Subcutaneous abdominal adipose tissue (tissue), 5 donors: ENCODE results near the gene TTLL11.

Source experiments
- H3K27ac ChIP-seq: one replicate; pipeline ENCODE4 v1.7.0; 2013; ENCODE audit warnings: low read depth, mild to moderate bottlenecking, inconsistent platforms, low read length, moderate library complexity
- H3K27me3 ChIP-seq, 5 donors: one replicate each; pipeline ENCODE4 v1.7.0; 2013; ENCODE audit warnings: low read length in 5 of 5, inconsistent platforms in 1 of 5; ENCODE audit not compliant: control insufficient read depth in 5 of 5, insufficient read depth in 4 of 5
- H3K36me3 ChIP-seq, 5 donors: one replicate each; pipeline ENCODE4 v1.7.0; 2013; ENCODE audit warnings: low read length in 5 of 5; ENCODE audit not compliant: control insufficient read depth in 5 of 5, insufficient read depth in 5 of 5
- H3K4me1 ChIP-seq, 5 donors: one replicate each; pipeline ENCODE4 v1.7.0; 2013; ENCODE audit warnings: low read length in 5 of 5, mild to moderate bottlenecking in 3 of 5, moderate library complexity in 1 of 5; ENCODE audit not compliant: control insufficient read depth in 5 of 5, insufficient read depth in 5 of 5
- H3K4me3 ChIP-seq, 5 donors: one replicate each; pipeline ENCODE4 v1.7.0; 2013; ENCODE audit warnings: low read length in 5 of 5, low read depth in 1 of 5
- H3K9ac ChIP-seq, 5 donors: one replicate each; pipeline ENCODE4 v1.7.0; 2013; ENCODE audit warnings: low read length in 5 of 5, mild to moderate bottlenecking in 4 of 5, moderate library complexity in 3 of 5
- H3K9me3 ChIP-seq, 5 donors: one replicate each; pipeline ENCODE4 v1.7.0; 2013; ENCODE audit warnings: low read length in 5 of 5; ENCODE audit not compliant: control insufficient read depth in 5 of 5
- donor health status: healthy.
- donor health status: healthy.
- donor health status: healthy.
- donor health status: healthy.
- donor health status: healthy.

TTLL11 gene

DNA sequence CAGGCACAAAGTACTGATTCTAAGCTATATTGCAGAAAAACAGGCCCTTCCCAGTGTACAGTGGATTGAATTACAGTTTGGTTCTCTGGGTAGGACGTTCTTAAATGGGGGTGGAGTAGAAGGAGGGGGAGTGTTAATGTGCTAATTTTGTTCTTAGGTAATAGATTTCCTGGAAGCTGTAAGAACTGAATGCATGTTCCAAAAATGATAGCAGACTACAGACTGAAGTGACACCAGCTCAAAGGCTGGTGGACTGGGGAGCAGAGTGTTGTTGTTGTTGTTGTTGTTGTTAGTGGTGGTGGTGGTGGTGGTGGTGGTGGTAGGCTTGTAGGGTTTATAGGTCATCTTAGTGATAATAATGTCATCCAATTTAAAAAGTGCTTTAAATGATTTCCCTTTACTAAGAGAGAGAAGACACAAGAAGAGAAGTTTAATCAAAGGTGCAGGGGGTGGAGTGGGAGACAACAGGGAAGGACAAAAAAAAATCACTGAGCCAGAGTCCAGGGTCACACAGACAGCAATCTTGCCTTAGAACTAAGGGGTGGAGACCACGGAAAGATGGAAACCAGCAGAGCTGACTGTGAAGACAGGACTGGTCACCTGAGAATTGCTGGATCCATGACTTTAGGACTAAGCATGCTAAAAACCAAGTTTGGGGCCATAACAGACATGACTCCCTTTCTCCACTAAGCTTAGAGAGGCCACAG lies 27.0 kb downstream of the TTLL11 start:
- no peaks in the 10 kb centered on the region for H3K27me3 ChIP-seq
- no peaks in the 10 kb centered on the region for H3K9me3 ChIP-seq
- peaks cover 0 to 18% (median 7%) of the 10 kb centered on the region in 5 donors for H3K4me1 ChIP-seq
- H3K27ac ChIP-seq: no peak overlapping the region
- H3K9ac ChIP-seq: peak overlapping the region in 1 of 5 donors; percentile 24
- H3K4me3 ChIP-seq: no peak overlapping the region
- H3K36me3 ChIP-seq: peaks cover 0 to 6% (median 3%) of the 10 kb centered on the region in 5 donors

DNA sequence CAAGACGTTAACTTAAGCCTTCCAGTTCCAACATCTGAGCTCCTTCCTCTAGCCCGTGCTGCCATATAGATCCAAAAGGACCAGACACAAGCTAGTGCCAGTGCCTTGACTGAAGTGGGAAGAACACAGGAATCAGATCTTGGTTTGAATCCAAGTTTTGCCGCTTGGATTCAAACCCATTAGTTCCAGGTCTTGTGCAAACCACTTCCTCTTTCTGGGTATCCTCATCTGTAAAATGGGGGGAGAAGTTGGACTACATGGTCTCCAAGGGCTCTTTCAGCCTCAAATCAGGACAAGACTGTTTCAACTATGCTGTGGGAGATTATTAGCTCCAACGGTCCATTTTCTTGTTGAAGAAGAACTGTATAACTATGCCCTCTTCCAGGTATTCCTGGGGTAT lies 32.6 kb downstream of the TTLL11 start:
- Histone ChIP-seq H3K4me1 (peaks cover 0 to 1% (median 0%) of the 10 kb centered on the region in 5 donors), H3K36me3 (no peaks in the 10 kb centered on the region), H3K9ac (no peak overlapping the region), H3K27me3 (no peaks in the 10 kb centered on the region), H3K4me3 (no peak overlapping the region), H3K9me3 (no peaks in the 10 kb centered on the region), H3K27ac (no peak overlapping the region)

DNA sequence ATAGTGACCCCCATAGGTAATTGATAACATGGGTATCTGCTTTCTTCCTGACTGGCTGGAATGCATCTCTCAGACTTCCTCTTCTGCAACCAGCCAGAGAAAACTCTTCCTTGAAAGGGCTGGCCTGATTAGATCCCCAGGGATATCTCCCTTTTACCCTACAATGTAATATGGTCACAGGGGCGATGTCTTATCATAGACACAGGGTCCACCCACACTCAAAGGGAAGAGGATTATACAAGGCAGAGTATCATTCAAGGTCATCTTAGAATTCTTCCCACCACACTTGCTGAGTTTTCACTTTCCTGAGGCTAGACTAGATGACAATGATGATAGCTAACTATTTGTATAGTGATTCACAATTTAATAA lies 33.2 kb downstream of the TTLL11 start:
- Histone ChIP-seq H3K9me3 (no peaks in the 10 kb centered on the region), H3K4me3 (no peak overlapping the region)

DNA sequence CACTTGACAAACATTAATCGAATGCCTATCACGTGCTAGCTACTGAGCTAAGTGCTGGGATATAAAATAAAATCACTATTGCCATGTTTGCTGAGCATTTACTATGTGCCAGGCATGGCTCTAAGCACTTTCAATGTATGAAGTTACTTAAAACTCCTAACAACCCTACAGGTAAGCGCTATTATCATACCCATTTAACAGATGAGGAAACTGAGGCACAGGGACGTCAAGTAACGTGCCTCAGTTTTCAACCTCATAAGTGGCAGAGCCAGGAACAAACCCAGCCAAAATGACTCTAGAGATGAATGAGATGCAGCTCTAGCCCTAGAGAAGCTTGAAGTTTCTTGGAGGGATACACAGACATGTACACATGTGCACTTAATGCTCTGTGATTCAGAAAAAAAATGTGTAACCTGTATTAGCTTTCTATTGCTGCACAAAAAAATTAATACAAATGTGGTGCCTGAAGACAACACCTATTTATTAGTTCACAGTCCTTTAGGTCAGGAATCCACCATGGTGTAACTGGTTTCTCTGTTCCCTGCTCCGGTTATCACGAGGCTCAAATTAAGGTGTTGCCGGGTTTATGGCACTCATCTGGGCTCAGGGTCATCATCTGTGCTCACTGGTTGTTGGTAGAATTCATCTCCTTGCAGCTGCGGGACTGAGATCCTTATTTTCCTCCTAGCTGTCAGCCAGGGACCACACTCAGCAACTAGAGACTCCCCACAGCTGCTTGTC lies 33.7 kb downstream of the TTLL11 start:
- Histone ChIP-seq H3K27ac (no peak overlapping the region), H3K9me3 (no peaks in the 10 kb centered on the region), H3K9ac (no peak overlapping the region), H3K4me1 (no peaks in the 10 kb centered on the region), H3K4me3 (no peak overlapping the region), H3K36me3 (no peaks in the 10 kb centered on the region), H3K27me3 (no peaks in the 10 kb centered on the region)

More for the DNA sequence above, 33.2 kb downstream of the TTLL11 start:
- Histone ChIP-seq H3K27me3 (no peaks in the 10 kb centered on the region), H3K9ac (no peak overlapping the region), H3K4me1 (no peaks in the 10 kb centered on the region), H3K27ac (no peak overlapping the region), H3K36me3 (no peaks in the 10 kb centered on the region)

DNA sequence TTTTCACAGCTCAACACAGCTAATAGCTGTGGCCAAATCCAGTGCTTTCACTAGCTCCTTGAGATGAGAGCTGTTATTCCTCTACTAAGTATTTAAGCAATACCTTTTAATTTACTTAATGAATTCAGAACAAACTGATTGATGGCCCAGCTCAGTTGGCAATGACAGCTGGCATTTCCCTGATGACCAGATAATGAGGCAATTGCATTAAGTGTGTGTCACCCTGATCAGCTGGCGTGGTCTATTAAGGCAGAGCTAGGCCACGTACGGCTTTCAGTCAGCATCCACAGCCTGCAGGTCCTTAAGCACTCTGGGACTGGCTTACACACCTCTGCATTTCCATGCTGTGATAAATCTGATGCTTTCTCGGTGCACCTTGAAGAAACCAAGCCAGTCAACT lies 34.4 kb downstream of the TTLL11 start:
- Histone ChIP-seq H3K27ac (no peak overlapping the region), H3K27me3 (no peaks in the 10 kb centered on the region), H3K4me3 (no peak overlapping the region), H3K9me3 (no peaks in the 10 kb centered on the region), H3K4me1 (no peaks in the 10 kb centered on the region), H3K36me3 (no peaks in the 10 kb centered on the region), H3K9ac (no peak overlapping the region)

DNA sequence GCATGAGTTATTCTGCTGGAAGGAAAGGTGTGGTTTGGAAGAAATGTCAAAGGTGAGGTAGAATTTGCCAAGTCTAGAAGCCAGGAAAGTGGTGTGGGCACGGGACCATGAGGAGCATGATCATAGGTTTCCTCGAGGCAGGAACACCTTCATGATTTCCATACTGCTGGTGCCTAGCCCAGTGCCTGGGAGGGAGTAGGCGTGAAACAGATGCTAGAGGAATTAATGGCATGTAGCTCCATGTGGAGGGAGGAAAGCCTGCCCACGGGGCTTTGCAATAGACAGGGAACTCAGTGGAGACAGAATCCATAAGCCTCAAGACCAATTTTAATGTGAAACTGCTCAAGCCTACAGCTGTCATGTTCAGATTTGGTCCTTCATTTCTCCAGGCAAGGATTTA lies 35.1 kb downstream of the TTLL11 start:
- H3K27ac ChIP-seq: no peak overlapping the region
- H3K36me3 ChIP-seq: no peaks in the 10 kb centered on the region

DNA sequence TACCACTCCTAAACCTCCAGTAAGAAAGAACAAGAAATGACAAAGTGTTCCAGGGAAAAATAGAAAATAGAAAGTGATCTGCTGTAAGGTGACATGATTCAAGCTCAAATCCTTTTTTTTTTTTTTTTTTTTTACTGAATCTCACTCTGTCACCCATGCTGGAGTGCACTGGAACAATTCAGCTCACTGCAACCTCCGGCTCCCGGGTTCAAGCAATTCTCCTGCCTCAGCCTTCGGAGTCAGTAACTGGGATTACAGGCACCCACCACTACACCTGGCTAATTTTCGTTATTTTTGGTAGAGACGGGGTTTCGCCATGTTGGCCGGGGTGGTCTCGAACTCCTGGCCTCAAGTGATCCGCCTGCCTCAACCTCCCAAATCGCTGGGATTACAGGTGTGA lies 35.9 kb downstream of the TTLL11 start:
- H3K4me1 ChIP-seq: peaks cover 0 to under 1% (median 0%) of the 10 kb centered on the region in 5 donors
- no peaks in the 10 kb centered on the region for H3K9me3 ChIP-seq
- H3K27ac ChIP-seq: no peak overlapping the region
- no peak overlapping the region for H3K4me3 ChIP-seq
- H3K36me3 ChIP-seq: no peaks in the 10 kb centered on the region
- H3K27me3 ChIP-seq: no peaks in the 10 kb centered on the region
- H3K9ac ChIP-seq: no peak overlapping the region

More for the DNA sequence above, 35.1 kb downstream of the TTLL11 start:
- H3K4me1 ChIP-seq: no peaks in the 10 kb centered on the region
- H3K9ac ChIP-seq: no peak overlapping the region
- H3K9me3 ChIP-seq: no peaks in the 10 kb centered on the region
- H3K4me3 ChIP-seq: no peak overlapping the region
- no peaks in the 10 kb centered on the region for H3K27me3 ChIP-seq

- H3K27ac ChIP-seq: no peak overlapping the region
- H3K27me3 ChIP-seq: no peaks in the 10 kb centered on the region
- no peak overlapping the region for H3K9ac ChIP-seq
- no peak overlapping the region for H3K4me3 ChIP-seq
- H3K9me3 ChIP-seq: no peaks in the 10 kb centered on the region
- H3K4me1 ChIP-seq: peaks cover 0 to 1% (median 0%) of the 10 kb centered on the region in 5 donors
- H3K36me3 ChIP-seq: no peaks in the 10 kb centered on the region
Observed at GRCh38 chr9:122056484-122056883, 36.6 kb downstream of the TTLL11 start.

GRCh38 chr9:122055701-122056100 lies 37.4 kb downstream of the TTLL11 start:
- Histone ChIP-seq H3K27me3 (no peaks in the 10 kb centered on the region), H3K9ac (no peak overlapping the region), H3K36me3 (no peaks in the 10 kb centered on the region), H3K4me1 (peaks cover 0 to 1% (median 0%) of the 10 kb centered on the region in 5 donors), H3K27ac (no peak overlapping the region), H3K4me3 (no peak overlapping the region), H3K9me3 (no peaks in the 10 kb centered on the region)

- no peaks in the 10 kb centered on the region for H3K27me3 ChIP-seq
- peaks cover 0 to 1% (median 0%) of the 10 kb centered on the region in 5 donors for H3K4me1 ChIP-seq
- H3K36me3 ChIP-seq: no peaks in the 10 kb centered on the region
- no peak overlapping the region for H3K27ac ChIP-seq
- H3K4me3 ChIP-seq: no peak overlapping the region
- no peak overlapping the region for H3K9ac ChIP-seq
- no peaks in the 10 kb centered on the region for H3K9me3 ChIP-seq
Observed at GRCh38 chr9:122053567-122054350, 39.3 kb downstream of the TTLL11 start.
